ENCODE results near the gene CELSR3.

The CELSR3 gene

GRCh38 chr3:48689384-48689783 lies 26.7 kb upstream of the CELSR3 start:
- Histone ChIP-seq H3K27ac (replicated peaks) (no peak overlapping the region), H3K4me3 (replicated peaks; ENCODE audit: insufficient read depth, low read length) (no peak overlapping the region), H3K27me3 (ENCODE audit: insufficient read depth, poor library complexity, severe bottlenecking) (no peaks in the 10 kb centered on the region)
- TF ChIP-seq GABPA (IDR thresholded peaks at IDR 0.05; ENCODE audit: low read depth) (no peak), CTCF (IDR thresholded peaks at IDR 0.05; ENCODE audit: insufficient read depth, low read length) (no peak), SPI1 (IDR thresholded peaks at IDR 0.05; ENCODE audit: borderline replicate concordance, low read depth) (no peak), REST (IDR thresholded peaks at IDR 0.05; ENCODE audit: insufficient replicate concordance, low read depth) (no peak), POLR2AphosphoS5 (IDR thresholded peaks at IDR 0.05; ENCODE audit: low read depth) (no peak)
- DNase-seq (ENCODE audit: low read depth in 1 of 2, low spot score in 1 of 2): no peak

GRCh38 chr3:48688737-48689075 lies 26.0 kb upstream of the CELSR3 start:
- Histone ChIP-seq H3K27me3 (ENCODE audit: insufficient read depth, poor library complexity, severe bottlenecking) (no peaks in the 10 kb centered on the region), H3K27ac (replicated peaks) (no peak overlapping the region), H3K4me3 (replicated peaks; ENCODE audit: insufficient read depth, low read length) (no peak overlapping the region)
- no peak for DNase-seq (ENCODE audit: low read depth in 1 of 2, low spot score in 1 of 2)
- no peak for TF ChIP-seq CTCF (IDR thresholded peaks at IDR 0.05; ENCODE audit: insufficient read depth, low read length)

GRCh38 chr3:48688032-48688736 lies 25.5 kb upstream of the CELSR3 start:
- TF ChIP-seq POLR2AphosphoS5 (IDR thresholded peaks at IDR 0.05; ENCODE audit: low read depth) (no peak), CTCF (IDR thresholded peaks at IDR 0.05; ENCODE audit: insufficient read depth, low read length) (no peak), SPI1 (IDR thresholded peaks at IDR 0.05; ENCODE audit: borderline replicate concordance, low read depth) (no peak), GABPA (IDR thresholded peaks at IDR 0.05; ENCODE audit: low read depth) (no peak), REST (IDR thresholded peaks at IDR 0.05; ENCODE audit: insufficient replicate concordance, low read depth) (no peak)
- no peak overlapping the region for H3K27ac ChIP-seq (replicated peaks)
- no peak overlapping the region for H3K4me3 ChIP-seq (replicated peaks; ENCODE audit: insufficient read depth, low read length)
- DNase-seq (ENCODE audit: low read depth in 1 of 2, low spot score in 1 of 2): no peak
- no peaks in the 10 kb centered on the region for H3K27me3 ChIP-seq (ENCODE audit: insufficient read depth, poor library complexity, severe bottlenecking)

GRCh38 chr3:48687220-48687678 lies 24.6 kb upstream of the CELSR3 start:
- no peak overlapping the region for H3K4me3 ChIP-seq (replicated peaks; ENCODE audit: insufficient read depth, low read length)
- no peaks in the 10 kb centered on the region for H3K27me3 ChIP-seq (ENCODE audit: insufficient read depth, poor library complexity, severe bottlenecking)
- TF ChIP-seq REST (IDR thresholded peaks at IDR 0.05; ENCODE audit: insufficient replicate concordance, low read depth) (no peak), GABPA (IDR thresholded peaks at IDR 0.05; ENCODE audit: low read depth) (no peak), POLR2AphosphoS5 (IDR thresholded peaks at IDR 0.05; ENCODE audit: low read depth) (no peak), SPI1 (IDR thresholded peaks at IDR 0.05; ENCODE audit: borderline replicate concordance, low read depth) (no peak), CTCF (IDR thresholded peaks at IDR 0.05; ENCODE audit: insufficient read depth, low read length) (no peak)
- H3K27ac ChIP-seq (replicated peaks): no peak overlapping the region
- no peak for DNase-seq (ENCODE audit: low read depth in 1 of 2, low spot score in 1 of 2)

All from HL-60 (cell line).